NCI-H460 (cell line): ENCODE measurements around the gene DLG5. TPM values are rescaled to one million over a fixed set of nuclear protein-coding genes. Genes with fewer than 3 reads are reported as not detected.

Experiments used
- DNase-seq: peaks from one replicate; pipeline ENCODE4 v3.0.0-alpha.2; 2016; ENCODE audit warnings: low read depth; ENCODE audit errors: extremely low read depth
- total RNA-seq: library from RNA; depleted of rRNA; stranded (reverse); fragments of >200 nt; shearing (Covaris generic); gene quantifications from 2 replicates; pipeline ENCODE4 v1.2.3, GENCODE V29; 2014

Gene DLG5
- total RNA-seq, 1 experiment from 2014 or later = 15.7 TPM

GRCh38 chr10:77828377-77828776 is 98.2 kb downstream of the DLG5 start:
- DNase-seq = no peak

GRCh38 chr10:77827366-77827765 is 99.2 kb downstream of the DLG5 start:
- DNase-seq = peak; percentile 40

- DNase-seq = no peak
Measured at GRCh38 chr10:77825965-77826364, 100.6 kb downstream of the DLG5 start.

GRCh38 chr10:77824908-77825307 is 101.6 kb downstream of the DLG5 start:
- no peak for DNase-seq

- DNase-seq = no peak
Measured at GRCh38 chr10:77823811-77824542, 102.6 kb downstream of the DLG5 start.

- no peak for DNase-seq
Measured at GRCh38 chr10:77821551-77821950, 105.0 kb downstream of the DLG5 start.

- no peak for DNase-seq
Measured at GRCh38 chr10:77821036-77821435, 105.5 kb downstream of the DLG5 start.

GRCh38 chr10:77820349-77820748 is 106.2 kb downstream of the DLG5 start:
- DNase-seq = no peak

GRCh38 chr10:77819210-77820112 is 107.1 kb downstream of the DLG5 start:
- DNase-seq = no peak

GRCh38 chr10:77818378-77818777 is 108.2 kb downstream of the DLG5 start:
- no peak for DNase-seq

- no peak for DNase-seq
Measured at GRCh38 chr10:77817541-77817940, 109.0 kb downstream of the DLG5 start.

GRCh38 chr10:77816311-77816710 is 110.2 kb downstream of the DLG5 start:
- DNase-seq = no peak

GRCh38 chr10:77812741-77813140 is 113.8 kb downstream of the DLG5 start:
- no peak for DNase-seq

- DNase-seq = no peak
Measured at GRCh38 chr10:77811831-77812430, 114.6 kb downstream of the DLG5 start.

GRCh38 chr10:77810446-77811335 is 115.9 kb downstream of the DLG5 start:
- DNase-seq = no peak

GRCh38 chr10:77809336-77809735 is 117.2 kb downstream of the DLG5 start:
- no peak for DNase-seq

- no peak for DNase-seq
Measured at GRCh38 chr10:77807706-77808105, 118.8 kb downstream of the DLG5 start.

GRCh38 chr10:77806511-77807157 is 119.9 kb downstream of the DLG5 start:
- no peak for DNase-seq

GRCh38 chr10:77805676-77806075 is 120.9 kb downstream of the DLG5 start:
- DNase-seq = no peak

GRCh38 chr10:77804371-77804770 is 122.2 kb downstream of the DLG5 start:
- no peak for DNase-seq
